Measurements from ENCODE around the gene ATP1A3. TPM values are rescaled to one million over a fixed set of nuclear protein-coding genes. Genes with fewer than 3 reads are reported as not detected.

ATP1A3 gene
- total and polyA plus RNA-seq, 12 donors: 0.11 to 35.0 (median 5.7) TPM; not detected in 1

DNA sequence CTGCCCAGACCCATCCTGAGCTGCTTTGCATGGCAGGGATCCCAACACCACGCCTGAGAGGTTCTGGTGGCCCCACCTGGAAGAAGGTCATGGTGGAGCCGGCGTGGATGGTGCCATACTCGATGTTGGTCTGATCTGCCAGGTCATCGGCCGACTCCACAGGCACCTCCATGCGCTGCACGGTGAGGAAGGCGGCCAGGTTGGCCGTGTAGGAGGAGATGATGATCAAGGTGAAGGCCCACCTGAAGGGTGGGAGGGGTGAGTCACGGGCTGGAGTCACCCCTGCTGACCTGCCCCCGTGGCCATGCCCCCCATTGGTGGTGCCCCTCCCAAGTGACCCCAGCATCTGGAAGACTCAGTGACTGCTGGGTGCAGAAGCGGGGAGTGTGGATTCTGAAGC, 12.5 kb upstream of the ATP1A3 start:
- no peak for DNase-seq
- WGBS, 4 donors: 71 to 90% (median 89%) methylated on average over 6 to 13 of the region's 13 CpGs
- H3K36me3 ChIP-seq (replicated peaks in 1 of 2): no peaks in the 10 kb centered on the region
- H3K4me3 ChIP-seq: no peak overlapping the region
- H3K4me1 ChIP-seq (replicated peaks in 1 of 2): no peaks in the 10 kb centered on the region
- H3K9me3 ChIP-seq (replicated peaks in 1 of 3): no peaks in the 10 kb centered on the region
- no peak for TF ChIP-seq POLR2A (IDR thresholded peaks at IDR 0.05)
- TF ChIP-seq, protein P1, sequence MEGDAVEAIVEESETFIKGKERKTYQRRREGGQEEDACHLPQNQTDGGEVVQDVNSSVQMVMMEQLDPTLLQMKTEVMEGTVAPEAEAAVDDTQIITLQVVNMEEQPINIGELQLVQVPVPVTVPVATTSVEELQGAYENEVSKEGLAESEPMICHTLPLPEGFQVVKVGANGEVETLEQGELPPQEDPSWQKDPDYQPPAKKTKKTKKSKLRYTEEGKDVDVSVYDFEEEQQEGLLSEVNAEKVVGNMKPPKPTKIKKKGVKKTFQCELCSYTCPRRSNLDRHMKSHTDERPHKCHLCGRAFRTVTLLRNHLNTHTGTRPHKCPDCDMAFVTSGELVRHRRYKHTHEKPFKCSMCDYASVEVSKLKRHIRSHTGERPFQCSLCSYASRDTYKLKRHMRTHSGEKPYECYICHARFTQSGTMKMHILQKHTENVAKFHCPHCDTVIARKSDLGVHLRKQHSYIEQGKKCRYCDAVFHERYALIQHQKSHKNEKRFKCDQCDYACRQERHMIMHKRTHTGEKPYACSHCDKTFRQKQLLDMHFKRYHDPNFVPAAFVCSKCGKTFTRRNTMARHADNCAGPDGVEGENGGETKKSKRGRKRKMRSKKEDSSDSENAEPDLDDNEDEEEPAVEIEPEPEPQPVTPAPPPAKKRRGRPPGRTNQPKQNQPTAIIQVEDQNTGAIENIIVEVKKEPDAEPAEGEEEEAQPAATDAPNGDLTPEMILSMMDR (IDR thresholded peaks at IDR 0.05): no peak
- no peaks in the 10 kb centered on the region for H3K27me3 ChIP-seq
- no peak overlapping the region for H3K27ac ChIP-seq
- intact Hi-C loops (cut with DNase I): no loop called here

DNA sequence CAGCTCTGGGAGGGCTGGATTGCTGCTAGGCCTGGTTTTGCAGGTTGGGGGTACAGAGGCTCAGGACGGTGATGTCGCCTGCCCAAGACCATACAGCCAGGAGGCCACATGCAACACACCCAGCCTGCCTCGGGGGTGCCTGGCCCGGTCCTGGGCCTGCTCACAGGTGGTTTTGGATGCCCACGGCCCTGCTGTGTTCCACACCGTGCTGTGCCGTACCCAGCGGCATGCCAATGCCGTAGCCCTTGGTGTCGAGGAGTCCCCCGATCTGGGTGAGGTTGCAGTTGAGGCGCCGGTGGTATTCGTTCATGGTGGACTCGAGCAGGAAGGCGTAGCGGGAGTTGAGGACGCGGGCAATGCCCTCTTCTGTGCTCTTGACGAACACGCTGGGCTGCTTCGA, 11.5 kb upstream of the ATP1A3 start:
- Histone ChIP-seq H3K36me3 (replicated peaks in 1 of 2) (no peaks in the 10 kb centered on the region), H3K9me3 (replicated peaks in 1 of 3) (no peaks in the 10 kb centered on the region), H3K27me3 (peaks cover 7% of the 10 kb centered on the region), H3K4me1 (replicated peaks in 1 of 2) (no peaks in the 10 kb centered on the region), H3K4me3 (no peak overlapping the region), H3K27ac (no peak overlapping the region)
- intact Hi-C loops (cut with DNase I): no loop called here
- TF ChIP-seq POLR2A (IDR thresholded peaks at IDR 0.05): no peak
- TF ChIP-seq, protein P1 (IDR thresholded peaks at IDR 0.05): no peak
- 91 to 96% (median 91%) methylated on average over 14 to 22 of the region's 22 CpGs for whole genome bisulfite sequencing, 4 donors
- no peak for DNase-seq

DNA sequence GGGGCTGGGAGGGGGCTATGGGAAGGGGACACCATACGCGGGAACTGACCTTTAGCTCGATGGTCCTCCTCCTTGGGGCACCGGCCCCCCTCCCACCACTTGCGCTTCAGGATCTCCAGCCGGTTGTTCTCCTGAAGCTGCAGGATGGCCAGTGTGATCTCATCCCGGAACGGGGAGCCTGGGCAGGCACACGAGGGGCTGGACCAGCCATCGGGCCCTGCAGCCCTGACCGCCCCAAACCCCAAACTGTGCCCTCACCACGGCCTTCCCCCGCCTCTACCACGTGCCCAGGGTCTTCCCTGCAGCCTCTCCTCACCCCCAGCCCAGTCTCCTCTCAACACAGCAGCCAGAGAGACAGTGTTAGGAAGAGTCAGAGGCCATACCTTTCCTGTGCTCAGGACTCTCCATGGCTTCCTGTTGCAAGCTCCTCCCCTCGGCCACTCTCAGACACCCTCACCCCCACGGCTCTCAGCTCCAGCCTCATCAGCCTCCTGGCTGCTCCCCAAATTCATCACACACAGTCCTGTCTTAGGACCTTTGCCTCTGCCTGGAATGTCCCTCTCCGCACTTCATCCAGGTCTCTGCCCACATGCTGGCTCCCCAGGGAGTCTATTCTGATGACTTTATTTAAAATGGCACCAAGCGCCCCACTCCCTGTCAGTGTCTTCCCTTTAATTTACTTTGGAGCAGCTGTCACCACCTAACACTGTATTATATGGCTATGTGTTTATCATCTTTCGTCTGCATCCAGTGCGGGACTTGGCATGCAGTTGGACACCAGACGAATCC, 9.7 kb upstream of the ATP1A3 start:
- peaks cover 22% of the 10 kb centered on the region for H3K27me3 ChIP-seq
- TF ChIP-seq, protein P1 (IDR thresholded peaks at IDR 0.05): no peak
- TF ChIP-seq POLR2A (IDR thresholded peaks at IDR 0.05): no peak

DNA sequence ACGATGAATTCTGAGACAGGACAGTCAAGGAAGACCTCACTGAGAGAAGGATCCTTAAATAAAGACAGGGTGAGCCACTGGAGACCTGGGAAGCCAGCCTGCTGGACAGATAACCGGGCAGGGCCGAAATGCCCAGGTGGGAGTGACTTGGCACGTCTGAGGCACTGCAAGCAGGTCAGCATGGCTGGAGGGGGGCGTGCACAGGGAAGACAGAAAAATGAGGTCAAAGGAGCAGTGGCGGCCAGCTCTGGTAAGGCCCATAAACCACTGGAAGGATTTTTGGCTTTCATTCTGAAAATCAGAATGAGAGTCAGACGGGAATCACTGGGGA, 5.8 kb upstream of the ATP1A3 start:
- no peak for DNase-seq

More for the DNA sequence above, 9.7 kb upstream of the ATP1A3 start:
- no peaks in the 10 kb centered on the region for H3K9me3 ChIP-seq (replicated peaks in 1 of 3)
- intact Hi-C loops (cut with DNase I): no loop called here
- no peaks in the 10 kb centered on the region for H3K36me3 ChIP-seq (replicated peaks in 1 of 2)
- DNase-seq: no peak
- H3K4me3 ChIP-seq: no peak overlapping the region
- no peaks in the 10 kb centered on the region for H3K4me1 ChIP-seq (replicated peaks in 1 of 2)
- H3K27ac ChIP-seq: no peak overlapping the region
- WGBS, 4 donors: 65 to 73% (median 72%) methylated on average over 11 to 21 of the region's 21 CpGs

More for the DNA sequence above, 5.8 kb upstream of the ATP1A3 start:
- 70 to 76% (median 72%) methylated on average over 7 of the region's 7 CpGs for WGBS, 4 donors
- no peak for TF ChIP-seq POLR2A (IDR thresholded peaks at IDR 0.05)
- TF ChIP-seq, protein P1 (IDR thresholded peaks at IDR 0.05): no peak
- Histone ChIP-seq H3K27ac (no peak overlapping the region), H3K4me3 (no peak overlapping the region), H3K27me3 (peaks cover 51% of the 10 kb centered on the region), H3K36me3 (replicated peaks in 1 of 2) (no peaks in the 10 kb centered on the region), H3K9me3 (replicated peaks in 1 of 3) (no peaks in the 10 kb centered on the region), H3K4me1 (replicated peaks in 1 of 2) (no peaks in the 10 kb centered on the region)
- intact Hi-C loops (cut with DNase I): no loop called here

All from adrenal gland (tissue), 12 donors.